Measurements from ENCODE around the gene CFAP46. TPM values are rescaled to one million over a fixed set of nuclear protein-coding genes. Genes with fewer than 3 reads are reported as not detected.

CFAP46 gene
- total and polyA plus RNA-seq, 12 donors = 0.36 to 1.9 (median 1.1) TPM

GRCh38 chr10:132783165-132783939 is 159.0 kb downstream of the CFAP46 start:
- no peak for TF ChIP-seq CTCF (IDR thresholded peaks at IDR 0.05)
- WGBS, 2 donors = 91 to 92% methylated on average over 30 of the region's 30 CpGs
- Histone ChIP-seq H3K4me3 (no peak overlapping the region), H3K27ac (no peak overlapping the region), H3K4me1 (peaks cover 0 to 37% (median 25%) of the 10 kb centered on the region in 9 donors), H3K9me3 (no peaks in the 10 kb centered on the region), H3K27me3 (peaks cover 40 to 56% (median 46%) of the 10 kb centered on the region in 7 donors), H3K36me3 (peaks cover 0 to 51% (median 38%) of the 10 kb centered on the region in 9 donors)
- intact Hi-C loops (cut with DNase I) = loop anchor here in 2 of 10 donors (10.0 kb wide), 1 partner anchor 129 kb away; no protein-coding TSS in a partner anchor
- no peak for DNase-seq
- no peak for ATAC-seq

- H3K36me3 ChIP-seq = peaks cover 0 to 68% (median 45%) of the 10 kb centered on the region in 9 donors
- ATAC-seq = no peak
These were observed 160.8 kb downstream of the CFAP46 start for GRCh38 chr10:132781556-132781955.

GRCh38 chr10:132780356-132780755 is 162.0 kb downstream of the CFAP46 start:
- Histone ChIP-seq H3K27me3 (peaks cover 15 to 30% (median 20%) of the 10 kb centered on the region in 7 donors), H3K4me3 (no peak overlapping the region), H3K36me3 (peaks cover 0 to 74% (median 45%) of the 10 kb centered on the region in 9 donors), H3K4me1 (peaks cover 0 to 15% (median 3%) of the 10 kb centered on the region in 9 donors), H3K27ac (no peak overlapping the region), H3K9me3 (no peaks in the 10 kb centered on the region)
- intact Hi-C loops (cut with DNase I) = loop anchor here in 2 of 10 donors (10.0 kb wide), 1 partner anchor 126 kb away; no protein-coding TSS in a partner anchor
- no peak for TF ChIP-seq CTCF (IDR thresholded peaks at IDR 0.05)
- WGBS, 2 donors = 92 to 94% methylated on average over 12 of the region's 12 CpGs
- no peak for DNase-seq
- ATAC-seq = no peak

More at GRCh38 chr10:132781556-132781955, 160.8 kb downstream of the CFAP46 start:
- H3K9me3 ChIP-seq = no peaks in the 10 kb centered on the region
- H3K27me3 ChIP-seq = peaks cover 22 to 38% (median 28%) of the 10 kb centered on the region in 7 donors
- TF ChIP-seq CTCF (IDR thresholded peaks at IDR 0.05) = no peak
- intact Hi-C loops (cut with DNase I) = loop anchor here in 2 of 10 donors (10.0 kb wide), 1 partner anchor 127 kb away; no protein-coding TSS in a partner anchor
- no peak overlapping the region for H3K4me3 ChIP-seq
- peaks cover 0 to 19% (median 7%) of the 10 kb centered on the region in 9 donors for H3K4me1 ChIP-seq
- 97% methylated on average over 20 of the region's 20 CpGs for WGBS, 2 donors
- no peak for DNase-seq
- H3K27ac ChIP-seq = no peak overlapping the region

- no peak overlapping the region for H3K4me3 ChIP-seq
- intact Hi-C loops (cut with DNase I) = loop anchor here in 2 of 10 donors (10.0 kb wide), 1 partner anchor 125 kb away; no protein-coding TSS in a partner anchor
- H3K36me3 ChIP-seq = peaks cover 0 to 75% (median 45%) of the 10 kb centered on the region in 9 donors
- no peak overlapping the region for H3K27ac ChIP-seq
- no peak for TF ChIP-seq CTCF (IDR thresholded peaks at IDR 0.05)
- DNase-seq = no peak
- H3K9me3 ChIP-seq = no peaks in the 10 kb centered on the region
- peaks cover 0 to 9% (median 2%) of the 10 kb centered on the region in 9 donors for H3K4me1 ChIP-seq
- peaks cover 10 to 23% (median 14%) of the 10 kb centered on the region in 7 donors for H3K27me3 ChIP-seq
- no peak for ATAC-seq
- WGBS, 2 donors = 96 to 97% methylated on average over 41 of the region's 41 CpGs
These were observed 162.6 kb downstream of the CFAP46 start for GRCh38 chr10:132779549-132780294.
